DOHH2 (cell line): ENCODE data around the gene DPP6.

ENCODE experiments used
- EZH2phosphoT487 ChIP-seq: fragments of 200-600 bp; sonication (generic); IDR thresholded peaks from 2 replicates; pipeline ENCODE4 v1.6.1; 2017; ENCODE audit warnings: borderline replicate concordance, mild to moderate bottlenecking, antibody characterized with exemption, low read length, moderate library complexity, mixed read lengths
- TF ChIP-seq, protein P1 (sequence below): fragments of 200-600 bp; sonication (generic); IDR thresholded peaks from one replicate; pipeline ENCODE4 v1.5.1; 2014; ENCODE audit warnings: antibody characterized with exemption, mild to moderate bottlenecking, low read depth, low read length; ENCODE audit not compliant: poor library complexity, severe bottlenecking

DNA sequence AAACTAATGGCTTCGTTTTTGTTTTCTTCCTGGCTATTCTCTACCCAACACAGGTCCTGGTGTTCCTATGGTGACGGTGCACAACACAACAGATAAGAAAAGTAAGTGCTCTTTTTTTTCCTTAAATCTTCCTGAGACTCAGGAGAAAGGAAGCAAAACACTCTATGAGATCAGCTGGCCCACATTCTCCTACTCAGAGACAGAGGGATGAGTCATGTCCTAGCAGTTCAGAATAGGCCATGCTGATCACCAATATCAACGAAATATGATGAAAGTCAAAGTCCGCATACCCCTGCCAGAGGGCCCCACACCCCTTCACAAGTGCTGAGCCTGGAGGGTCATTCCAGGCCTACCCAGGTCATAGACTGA is 801.5 kb downstream of the DPP6 start:
- TF ChIP-seq, protein P1, sequence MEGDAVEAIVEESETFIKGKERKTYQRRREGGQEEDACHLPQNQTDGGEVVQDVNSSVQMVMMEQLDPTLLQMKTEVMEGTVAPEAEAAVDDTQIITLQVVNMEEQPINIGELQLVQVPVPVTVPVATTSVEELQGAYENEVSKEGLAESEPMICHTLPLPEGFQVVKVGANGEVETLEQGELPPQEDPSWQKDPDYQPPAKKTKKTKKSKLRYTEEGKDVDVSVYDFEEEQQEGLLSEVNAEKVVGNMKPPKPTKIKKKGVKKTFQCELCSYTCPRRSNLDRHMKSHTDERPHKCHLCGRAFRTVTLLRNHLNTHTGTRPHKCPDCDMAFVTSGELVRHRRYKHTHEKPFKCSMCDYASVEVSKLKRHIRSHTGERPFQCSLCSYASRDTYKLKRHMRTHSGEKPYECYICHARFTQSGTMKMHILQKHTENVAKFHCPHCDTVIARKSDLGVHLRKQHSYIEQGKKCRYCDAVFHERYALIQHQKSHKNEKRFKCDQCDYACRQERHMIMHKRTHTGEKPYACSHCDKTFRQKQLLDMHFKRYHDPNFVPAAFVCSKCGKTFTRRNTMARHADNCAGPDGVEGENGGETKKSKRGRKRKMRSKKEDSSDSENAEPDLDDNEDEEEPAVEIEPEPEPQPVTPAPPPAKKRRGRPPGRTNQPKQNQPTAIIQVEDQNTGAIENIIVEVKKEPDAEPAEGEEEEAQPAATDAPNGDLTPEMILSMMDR = no peak
- TF ChIP-seq EZH2phosphoT487 = no peak
